Astrocyte (in vitro differentiated cells and primary cell): ENCODE measurements around the gene NDUFA11.

Experiments used
- CTCF ChIP-seq: IDR thresholded peaks from 2 replicates; pipeline ENCODE4 v1.5.1; 2011; ENCODE audit warnings: low read depth, mild to moderate bottlenecking, inconsistent platforms, low read length, moderate library complexity; ENCODE audit not compliant: insufficient read depth
- EZH2 ChIP-seq: IDR thresholded peaks from 2 replicates; pipeline ENCODE4 v1.6.1; 2012; ENCODE audit warnings: mild to moderate bottlenecking, low read length, inconsistent platforms; ENCODE audit not compliant: insufficient read depth

GRCh38 chr19:5893296-5893903, 10.2 kb downstream of the NDUFA11 start:
- no peak for TF ChIP-seq CTCF
- no peak for TF ChIP-seq EZH2
